Glutamatergic neuron (in vitro differentiated cells): ENCODE data around the gene SLC6A6. TPM values are rescaled to one million over a fixed set of nuclear protein-coding genes. Genes with fewer than 3 reads are reported as not detected.

Experiments used
- DNase-seq: peaks from one replicate; pipeline ENCODE4 v3.0.0; 2022
- H3K27ac Mint-ChIP-seq: one replicate; pipeline ENCODE4 v1.8.0; 2020; ENCODE audit warnings: mild to moderate bottlenecking, mixed read lengths, inconsistent platforms; ENCODE audit not compliant: unreplicated experiment
- H3K27me3 Mint-ChIP-seq: one replicate; pipeline ENCODE4 v1.8.0; 2020; ENCODE audit warnings: mild to moderate bottlenecking, moderate library complexity, mixed read lengths, inconsistent platforms; ENCODE audit not compliant: unreplicated experiment
- H3K36me3 Mint-ChIP-seq: one replicate; pipeline ENCODE4 v1.8.0; 2020; ENCODE audit warnings: mild to moderate bottlenecking, mixed read lengths, inconsistent platforms; ENCODE audit not compliant: unreplicated experiment
- H3K4me1 Mint-ChIP-seq: one replicate; pipeline ENCODE4 v1.8.0; 2020; ENCODE audit warnings: mild to moderate bottlenecking, low read depth, mixed read lengths, inconsistent platforms; ENCODE audit not compliant: unreplicated experiment
- H3K4me3 Mint-ChIP-seq: one replicate; pipeline ENCODE4 v1.8.0; 2020; ENCODE audit warnings: mild to moderate bottlenecking, mixed read lengths, inconsistent platforms; ENCODE audit not compliant: unreplicated experiment
- H3K9me3 Mint-ChIP-seq: one replicate; pipeline ENCODE4 v1.8.0; 2020; ENCODE audit warnings: mild to moderate bottlenecking, moderate library complexity, mixed read lengths, inconsistent platforms; ENCODE audit not compliant: unreplicated experiment
- CTCF ChIP-seq: fragments of 200-600 bp; sonication (generic); IDR thresholded peaks from one replicate; pipeline ENCODE4 v1.5.0; 2021; ENCODE audit not compliant: partially characterized antibody, unreplicated experiment
- total RNA-seq: library from RNA; stranded (reverse); fragmentation: NEBNext Ultra II Directional; extraction: Animal tissue kit (Norgen Biotek cat#: 25700); gene quantifications from one replicate; pipeline ENCODE4 v1.2.1, GENCODE V29; 2021; ENCODE audit not compliant: unreplicated experiment

Gene SLC6A6
- total RNA-seq, 1 donor from 2014 or later: 21.9 TPM

GRCh38 chr3:14484741-14485140, 82.3 kb downstream of the SLC6A6 start:
- Mint-ChIP-seq H3K4me3 (no peak overlapping the region), H3K4me1 (no peaks in the 10 kb centered on the region), H3K27me3 (peaks cover 4% of the 10 kb centered on the region), H3K36me3 (no peaks in the 10 kb centered on the region), H3K9me3 (peaks cover 1% of the 10 kb centered on the region), H3K27ac (no peak overlapping the region)
- no peak for DNase-seq
- no peak for TF ChIP-seq CTCF

GRCh38 chr3:14485981-14486380, 83.6 kb downstream of the SLC6A6 start:
- Mint-ChIP-seq H3K4me1 (no peaks in the 10 kb centered on the region), H3K27ac (no peak overlapping the region), H3K4me3 (no peak overlapping the region), H3K9me3 (peaks cover 1% of the 10 kb centered on the region), H3K27me3 (peaks cover 2% of the 10 kb centered on the region), H3K36me3 (no peaks in the 10 kb centered on the region)
- no peak for TF ChIP-seq CTCF
- DNase-seq: no peak

GRCh38 chr3:14486460-14486859, 84.1 kb downstream of the SLC6A6 start:
- no peak overlapping the region for H3K27ac Mint-ChIP-seq
- no peak for DNase-seq
- no peaks in the 10 kb centered on the region for H3K27me3 Mint-ChIP-seq
- no peaks in the 10 kb centered on the region for H3K4me1 Mint-ChIP-seq
- H3K4me3 Mint-ChIP-seq: no peak overlapping the region
- H3K36me3 Mint-ChIP-seq: no peaks in the 10 kb centered on the region
- no peak for TF ChIP-seq CTCF
- peaks cover 1% of the 10 kb centered on the region for H3K9me3 Mint-ChIP-seq

- H3K4me3 Mint-ChIP-seq: no peak overlapping the region
- no peak for TF ChIP-seq CTCF
- H3K36me3 Mint-ChIP-seq: no peaks in the 10 kb centered on the region
- no peak overlapping the region for H3K27ac Mint-ChIP-seq
- H3K27me3 Mint-ChIP-seq: no peaks in the 10 kb centered on the region
- no peak for DNase-seq
- no peaks in the 10 kb centered on the region for H3K4me1 Mint-ChIP-seq
- H3K9me3 Mint-ChIP-seq: peaks cover 1% of the 10 kb centered on the region
These were observed 84.7 kb downstream of the SLC6A6 start for GRCh38 chr3:14487086-14487485.

GRCh38 chr3:14487821-14488220, 85.4 kb downstream of the SLC6A6 start:
- H3K9me3 Mint-ChIP-seq: peaks cover 1% of the 10 kb centered on the region
- H3K27me3 Mint-ChIP-seq: no peaks in the 10 kb centered on the region
- TF ChIP-seq CTCF: no peak
- no peaks in the 10 kb centered on the region for H3K4me1 Mint-ChIP-seq
- no peak overlapping the region for H3K4me3 Mint-ChIP-seq
- H3K36me3 Mint-ChIP-seq: no peaks in the 10 kb centered on the region
- no peak overlapping the region for H3K27ac Mint-ChIP-seq
- no peak for DNase-seq
